Fibroblast of lung (primary cell): ENCODE results near the gene A1CF. TPM values are rescaled to one million over a fixed set of nuclear protein-coding genes. Genes with fewer than 3 reads are reported as not detected.

Experiments used
- DNase-seq, 2 donors: peaks; one replicate each; pipeline versions ENCODE4 v3.0.0 to v3.0.0-alpha.2; 2010; ENCODE audit warnings: low read depth in 2 of 2
- H2AFZ ChIP-seq: 2 replicates; pipeline ENCODE4 v1.5.1; 2012; ENCODE audit warnings: low read length, control low read depth, inconsistent platforms
- H3K27ac ChIP-seq: 2 replicates; pipeline ENCODE4 v1.5.1; 2011; ENCODE audit warnings: low read length, control low read depth; ENCODE audit not compliant: insufficient read depth
- H3K27me3 ChIP-seq: 2 replicates; pipeline ENCODE4 v1.5.1; 2011; ENCODE audit warnings: mild to moderate bottlenecking, low read length; ENCODE audit not compliant: control insufficient read depth, insufficient read depth
- H3K36me3 ChIP-seq: 2 replicates; pipeline ENCODE4 v1.5.1; 2011; ENCODE audit warnings: low read length; ENCODE audit not compliant: control insufficient read depth, insufficient read depth
- H3K4me1 ChIP-seq: 2 replicates; pipeline ENCODE4 v1.5.1; 2011; ENCODE audit warnings: low read length; ENCODE audit not compliant: control insufficient read depth, insufficient read depth; ENCODE audit errors: extremely low read depth
- H3K4me2 ChIP-seq: 2 replicates; pipeline ENCODE4 v1.5.1; 2011; ENCODE audit warnings: low read length, control low read depth; ENCODE audit not compliant: insufficient read depth; ENCODE audit errors: extremely low read depth
- H3K4me3 ChIP-seq, 4 experiments: fragments of 200-600 bp in 1 of 4; sonication (generic) in 1 of 4; replicated peaks in 1 of 4; 2 replicates each; pipeline ENCODE4 v1.5.1; 2011 to 2016; ENCODE audit warnings: low read length in 4 of 4, low read depth in 3 of 4, mild to moderate bottlenecking in 3 of 4, control low read depth in 2 of 4, inconsistent platforms in 1 of 4, mixed read lengths in 1 of 4; ENCODE audit not compliant: insufficient read depth in 1 of 4; ENCODE audit errors: control extremely low read depth in 1 of 4
- H3K79me2 ChIP-seq: 2 replicates; pipeline ENCODE4 v1.5.1; 2012; ENCODE audit warnings: mild to moderate bottlenecking, low read length, inconsistent platforms; ENCODE audit not compliant: control insufficient read depth, insufficient read depth
- H3K9ac ChIP-seq: 2 replicates; pipeline ENCODE4 v1.5.1; 2011; ENCODE audit warnings: mild to moderate bottlenecking, low read length, control low read depth; ENCODE audit not compliant: insufficient read depth
- H3K9me3 ChIP-seq: 2 replicates; pipeline ENCODE4 v1.5.1; 2012; ENCODE audit warnings: low read depth, low read length; ENCODE audit not compliant: control insufficient read depth, insufficient read depth
- H4K20me1 ChIP-seq: 2 replicates; pipeline ENCODE4 v1.5.1; 2011; ENCODE audit warnings: low read length; ENCODE audit not compliant: control insufficient read depth, insufficient read depth; ENCODE audit errors: extremely low read depth
- CTCF ChIP-seq, 2 donors: IDR thresholded peaks in 1 of 2; conservative IDR thresholded peaks in 1 of 2; 1 replicate in 1 of 2; 2 replicates in 1 of 2; pipeline ENCODE4 v1.5.1; 2011 to 2012; ENCODE audit warnings: low read length in 2 of 2, control low read depth in 1 of 2, inconsistent platforms in 1 of 2, low read depth in 1 of 2, mild to moderate bottlenecking in 1 of 2
- EZH2 ChIP-seq: IDR thresholded peaks from 2 replicates; pipeline ENCODE4 v1.5.1; 2012; ENCODE audit warnings: low read length, control low read depth, mild to moderate bottlenecking; ENCODE audit errors: missing control alignments
- polyA plus RNA-seq, 2 donors: library from polyadenylated mRNA; depleted of rRNA in 1 of 2; stranded (reverse) in 1 of 2; unstranded in 1 of 2; fragments of >200 nt; gene quantifications; 2 replicates each; pipeline ENCODE4 v1.2.1, GENCODE V29; 2011 to 2012; ENCODE audit warnings: missing spikeins in 1 of 2
- total RNA-seq: library from RNA; depleted of rRNA; stranded (reverse); fragments of >200 nt; gene quantifications from 2 replicates; pipeline ENCODE4 v1.2.1, GENCODE V29; 2014

A1CF gene
- total and polyA plus RNA-seq, 2 donors (not counting 1 experiment from before 2014, with no cell fraction given): not detected

- no peaks in the 10 kb centered on the region for H3K79me2 ChIP-seq
- DNase-seq: no peak
- no peak overlapping the region for H3K27ac ChIP-seq
- no peaks in the 10 kb centered on the region for H3K36me3 ChIP-seq
- H3K4me2 ChIP-seq: no peak overlapping the region
- no peaks in the 10 kb centered on the region for H3K9me3 ChIP-seq
- peaks cover 3% of the 10 kb centered on the region for H3K27me3 ChIP-seq
- TF ChIP-seq CTCF (conservative IDR thresholded peaks at IDR 0.05 in 1 of 2, IDR thresholded peaks at IDR 0.05 in 1 of 2; ENCODE audit: low read depth in 1 of 2, low read length in 2 of 2) (no peak), EZH2 (no peak)
- no peak overlapping the region for H3K4me3 ChIP-seq
- H3K4me1 ChIP-seq: no peaks in the 10 kb centered on the region
- no peaks in the 10 kb centered on the region for H4K20me1 ChIP-seq
- no peak overlapping the region for H2AFZ ChIP-seq
- no peak overlapping the region for H3K9ac ChIP-seq
These were observed 11.3 kb upstream of the A1CF start for GRCh38 chr10:50896721-50897120.

GRCh38 chr10:50894312-50894711, 8.9 kb upstream of the A1CF start:
- Histone ChIP-seq H3K36me3 (no peaks in the 10 kb centered on the region), H2AFZ (no peak overlapping the region), H3K9me3 (no peaks in the 10 kb centered on the region), H3K4me2 (no peak overlapping the region), H3K4me3 (no peak overlapping the region), H3K27ac (no peak overlapping the region), H3K9ac (no peak overlapping the region), H3K27me3 (peaks cover 3% of the 10 kb centered on the region), H4K20me1 (no peaks in the 10 kb centered on the region), H3K4me1 (no peaks in the 10 kb centered on the region), H3K79me2 (no peaks in the 10 kb centered on the region)
- DNase-seq: no peak
- TF ChIP-seq CTCF (conservative IDR thresholded peaks at IDR 0.05 in 1 of 2, IDR thresholded peaks at IDR 0.05 in 1 of 2; ENCODE audit: low read depth in 1 of 2, low read length in 2 of 2) (no peak), EZH2 (no peak)

- Histone ChIP-seq H3K4me1 (no peaks in the 10 kb centered on the region), H2AFZ (no peak overlapping the region), H3K36me3 (no peaks in the 10 kb centered on the region), H3K9ac (no peak overlapping the region), H3K27me3 (peaks cover 6% of the 10 kb centered on the region), H3K4me2 (no peak overlapping the region), H3K79me2 (no peaks in the 10 kb centered on the region), H3K4me3 (no peak overlapping the region), H4K20me1 (no peaks in the 10 kb centered on the region), H3K9me3 (no peaks in the 10 kb centered on the region), H3K27ac (no peak overlapping the region)
- no peak for DNase-seq
- TF ChIP-seq CTCF (conservative IDR thresholded peaks at IDR 0.05 in 1 of 2, IDR thresholded peaks at IDR 0.05 in 1 of 2; ENCODE audit: low read depth in 1 of 2, low read length in 2 of 2): no peak
- TF ChIP-seq EZH2: no peak
These were observed 7.0 kb upstream of the A1CF start for GRCh38 chr10:50892467-50892866.
